ENCODE measurements around the gene TMEM134.

GRCh38 chr11:67505605-67506396 lies 36.8 kb upstream of the TMEM134 start:
- TF ChIP-seq CTCF (IDR thresholded peaks at IDR 0.05; ENCODE audit: low read depth, low read length, poor library complexity, severe bottlenecking) (peak; percentile 96), EZH2phosphoT487 (IDR thresholded peaks at IDR 0.05; ENCODE audit: borderline replicate concordance, low read length) (no peak)
